Colonic mucosa (tissue), 4 donors: ENCODE data around the gene ANKDD1A. TPM values are rescaled to one million over a fixed set of nuclear protein-coding genes. Genes with fewer than 3 reads are reported as not detected.

Experiments
- DNase-seq: peaks from one replicate; pipeline ENCODE4 v3.0.0-alpha.2; 2020
- H3K27ac ChIP-seq: fragments of 200-600 bp; one replicate; pipeline ENCODE4 v1.8.0; 2021
- H3K27me3 ChIP-seq: fragments of 200-600 bp; one replicate; pipeline ENCODE4 v1.8.0; 2021
- H3K36me3 ChIP-seq: fragments of 200-600 bp; one replicate; pipeline ENCODE4 v1.8.0; 2021
- H3K4me1 ChIP-seq: fragments of 200-600 bp; one replicate; pipeline ENCODE4 v1.8.0; 2021; ENCODE audit warnings: mild to moderate bottlenecking
- H3K4me3 ChIP-seq: fragments of 200-600 bp; one replicate; pipeline ENCODE4 v1.8.0; 2021
- H3K9ac ChIP-seq, 2 donors: one replicate each; pipeline ENCODE4 v1.7.0; 2013; ENCODE audit warnings: control low read depth in 2 of 2, low read depth in 2 of 2, low read length in 2 of 2
- H3K9me3 ChIP-seq: fragments of 200-600 bp; one replicate; pipeline ENCODE4 v1.8.0; 2021
- intact Hi-C: fragments of 100-400 bp; cut with DNase I; formaldehyde crosslinking; loops from one replicate; pipeline ENCODE4 v1.14.1; 2022
- total RNA-seq, 2 donors: library from RNA; stranded (reverse); fragmentation: NEBNext Ultra II Directional in 1 of 2; extraction: Animal tissue kit (Norgen Biotek cat#: 25700) in 1 of 2; gene quantifications; one replicate each; pipeline ENCODE4 v1.2.1, GENCODE V29; 2021
- TF ChIP-seq, protein P1 (sequence below): fragments of 200-600 bp; IDR thresholded peaks from one replicate; pipeline ENCODE4 v1.8.0; 2022; ENCODE audit warnings: antibody characterized with exemption, mild to moderate bottlenecking
- donor health status: healthy.
- donor health status: DM: no; HTN: no; CAD: no.
- donor health status: DM: no; HTN: no; CAD: no.

Gene ANKDD1A
- total RNA-seq, 2 donors from 2014 or later: 0.32 to 1.9 TPM

DNA sequence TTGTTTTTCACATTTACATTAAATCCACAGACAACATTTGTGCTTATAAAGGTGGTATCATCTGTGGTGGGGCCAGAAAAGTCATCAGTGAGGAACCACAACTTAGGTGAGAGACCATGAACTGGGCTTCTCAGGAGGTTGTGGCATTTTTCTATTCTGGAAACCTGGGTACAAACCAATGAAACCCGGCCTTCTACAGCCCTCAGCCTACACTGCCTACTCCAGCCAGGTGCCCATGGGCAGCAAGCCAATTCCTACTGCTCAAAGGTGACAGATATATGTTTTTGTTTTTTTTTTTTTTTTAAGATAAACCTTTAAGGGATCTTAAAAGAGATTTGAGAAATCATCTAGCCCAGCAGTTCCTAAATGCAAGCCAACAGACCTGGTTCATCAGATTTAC lies 57.7 kb downstream of the ANKDD1A start:
- H3K9ac ChIP-seq: no peak overlapping the region
- H3K9me3 ChIP-seq: no peaks in the 10 kb centered on the region
- TF ChIP-seq, protein P1, sequence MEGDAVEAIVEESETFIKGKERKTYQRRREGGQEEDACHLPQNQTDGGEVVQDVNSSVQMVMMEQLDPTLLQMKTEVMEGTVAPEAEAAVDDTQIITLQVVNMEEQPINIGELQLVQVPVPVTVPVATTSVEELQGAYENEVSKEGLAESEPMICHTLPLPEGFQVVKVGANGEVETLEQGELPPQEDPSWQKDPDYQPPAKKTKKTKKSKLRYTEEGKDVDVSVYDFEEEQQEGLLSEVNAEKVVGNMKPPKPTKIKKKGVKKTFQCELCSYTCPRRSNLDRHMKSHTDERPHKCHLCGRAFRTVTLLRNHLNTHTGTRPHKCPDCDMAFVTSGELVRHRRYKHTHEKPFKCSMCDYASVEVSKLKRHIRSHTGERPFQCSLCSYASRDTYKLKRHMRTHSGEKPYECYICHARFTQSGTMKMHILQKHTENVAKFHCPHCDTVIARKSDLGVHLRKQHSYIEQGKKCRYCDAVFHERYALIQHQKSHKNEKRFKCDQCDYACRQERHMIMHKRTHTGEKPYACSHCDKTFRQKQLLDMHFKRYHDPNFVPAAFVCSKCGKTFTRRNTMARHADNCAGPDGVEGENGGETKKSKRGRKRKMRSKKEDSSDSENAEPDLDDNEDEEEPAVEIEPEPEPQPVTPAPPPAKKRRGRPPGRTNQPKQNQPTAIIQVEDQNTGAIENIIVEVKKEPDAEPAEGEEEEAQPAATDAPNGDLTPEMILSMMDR: no peak
- H3K27me3 ChIP-seq: no peaks in the 10 kb centered on the region
- intact Hi-C loops: no loop called here
- no peaks in the 10 kb centered on the region for H3K4me1 ChIP-seq
- H3K27ac ChIP-seq: no peak overlapping the region
- DNase-seq: no peak
- peaks cover 4% of the 10 kb centered on the region for H3K36me3 ChIP-seq
- H3K4me3 ChIP-seq: no peak overlapping the region

GRCh38 chr15:64970698-64971097 lies 59.0 kb downstream of the ANKDD1A start:
- no peak overlapping the region for H3K9ac ChIP-seq
- no peak overlapping the region for H3K27ac ChIP-seq
- H3K27me3 ChIP-seq: no peaks in the 10 kb centered on the region
- intact Hi-C loops: no loop called here
- H3K4me3 ChIP-seq: no peak overlapping the region
- no peak for DNase-seq
- no peaks in the 10 kb centered on the region for H3K9me3 ChIP-seq
- H3K36me3 ChIP-seq: peaks cover 4% of the 10 kb centered on the region
- TF ChIP-seq, protein P1: no peak
- H3K4me1 ChIP-seq: no peaks in the 10 kb centered on the region

GRCh38 chr15:64975390-64975789 lies 63.7 kb downstream of the ANKDD1A start:
- H3K4me3 ChIP-seq: no peak overlapping the region
- peaks cover 4% of the 10 kb centered on the region for H3K36me3 ChIP-seq
- no peaks in the 10 kb centered on the region for H3K9me3 ChIP-seq
- TF ChIP-seq, protein P1: no peak
- no peaks in the 10 kb centered on the region for H3K4me1 ChIP-seq
- H3K27me3 ChIP-seq: no peaks in the 10 kb centered on the region
- intact Hi-C loops: no loop called here
- no peak overlapping the region for H3K27ac ChIP-seq
- DNase-seq: no peak
- no peak overlapping the region for H3K9ac ChIP-seq

GRCh38 chr15:64979252-64979710 lies 67.6 kb downstream of the ANKDD1A start:
- Histone ChIP-seq H3K9ac (no peak overlapping the region), H3K4me1 (no peaks in the 10 kb centered on the region), H3K27me3 (no peaks in the 10 kb centered on the region), H3K36me3 (no peaks in the 10 kb centered on the region), H3K27ac (no peak overlapping the region), H3K9me3 (no peaks in the 10 kb centered on the region), H3K4me3 (no peak overlapping the region)
- no peak for DNase-seq
- TF ChIP-seq, protein P1: no peak
- intact Hi-C loops: no loop called here

GRCh38 chr15:64981812-64982431 lies 70.2 kb downstream of the ANKDD1A start:
- Histone ChIP-seq H3K27ac (no peak overlapping the region), H3K9ac (no peak overlapping the region), H3K36me3 (no peaks in the 10 kb centered on the region), H3K4me1 (peaks cover 6% of the 10 kb centered on the region), H3K27me3 (no peaks in the 10 kb centered on the region), H3K9me3 (no peaks in the 10 kb centered on the region), H3K4me3 (no peak overlapping the region)
- intact Hi-C loops: no loop called here
- TF ChIP-seq, protein P1: no peak
- DNase-seq: no peak
